HG02938 (cell line): ENCODE data around the gene CCL15.
"Not testable (repeated sequence)": the region's sequence is repeated elsewhere in the genome, so short reads cannot be mapped to it uniquely, and the experiment has no call there.

Experiments
- ATAC-seq: cut with Tn5 transposase; IDR thresholded peaks from one replicate; pipeline ENCODE4 v1.9.1; 2021; ENCODE audit warnings: mild to moderate bottlenecking, moderate library complexity; ENCODE audit not compliant: unreplicated experiment

Gene CCL15, protein sequence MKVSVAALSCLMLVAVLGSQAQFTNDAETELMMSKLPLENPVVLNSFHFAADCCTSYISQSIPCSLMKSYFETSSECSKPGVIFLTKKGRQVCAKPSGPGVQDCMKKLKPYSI

DNA sequence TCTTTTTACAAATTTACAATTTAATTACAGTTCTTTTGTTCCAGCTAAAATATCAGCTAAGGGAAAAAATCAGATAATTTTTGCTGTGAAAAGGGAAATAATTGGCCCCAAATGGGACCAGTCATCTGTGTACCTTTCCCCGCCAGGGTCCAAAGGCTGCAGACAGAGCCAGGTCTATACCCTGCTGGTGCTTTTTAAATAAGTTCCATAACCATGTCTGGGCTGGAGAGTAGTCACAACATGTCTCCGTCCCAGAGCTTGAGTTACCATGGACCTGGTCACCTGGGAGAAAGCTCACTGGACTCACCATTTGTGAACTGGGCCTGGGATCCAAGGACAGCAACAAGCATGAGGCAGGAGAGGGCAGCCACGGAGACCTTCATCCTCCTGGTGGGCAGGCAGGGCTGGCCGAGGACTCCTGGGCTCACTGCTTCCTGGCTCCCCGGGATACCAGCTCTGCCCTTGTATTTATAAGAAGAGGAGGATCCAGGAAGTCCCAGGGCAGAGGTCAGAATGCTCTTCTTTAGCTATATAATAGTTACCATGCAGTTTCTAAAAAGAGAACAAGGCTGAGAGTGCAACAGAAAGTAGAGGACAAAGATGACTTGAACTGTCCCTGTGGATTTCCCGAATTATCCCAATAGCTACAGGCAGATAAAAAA is at the start of gene CCL15:
Gene CCL15, minus strand, starts transcription at position 444 of the 662 bp plus-strand sequence. Its CDS starts 61 bp downstream, at position 383.
- ATAC-seq: no peak

DNA sequence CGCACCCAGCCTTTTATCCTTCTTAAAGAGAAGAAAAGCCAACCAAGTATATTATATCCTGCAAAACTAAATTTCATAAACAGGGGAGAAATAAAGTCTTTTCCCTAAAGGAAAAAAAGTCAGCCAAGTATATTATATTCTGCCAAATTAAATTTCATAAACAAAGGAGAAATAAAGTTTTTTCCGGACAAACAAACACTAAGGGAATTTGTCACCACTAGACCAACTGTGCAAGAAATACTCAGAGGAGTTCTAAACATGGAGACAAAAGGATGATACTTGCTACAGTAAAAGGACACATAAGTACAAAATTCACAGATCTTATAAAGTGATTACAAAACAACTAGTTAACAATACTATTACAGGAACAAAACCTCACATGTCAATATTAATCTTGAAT is 48.3 kb upstream of the CCL15 start:
- ATAC-seq: no peak

DNA sequence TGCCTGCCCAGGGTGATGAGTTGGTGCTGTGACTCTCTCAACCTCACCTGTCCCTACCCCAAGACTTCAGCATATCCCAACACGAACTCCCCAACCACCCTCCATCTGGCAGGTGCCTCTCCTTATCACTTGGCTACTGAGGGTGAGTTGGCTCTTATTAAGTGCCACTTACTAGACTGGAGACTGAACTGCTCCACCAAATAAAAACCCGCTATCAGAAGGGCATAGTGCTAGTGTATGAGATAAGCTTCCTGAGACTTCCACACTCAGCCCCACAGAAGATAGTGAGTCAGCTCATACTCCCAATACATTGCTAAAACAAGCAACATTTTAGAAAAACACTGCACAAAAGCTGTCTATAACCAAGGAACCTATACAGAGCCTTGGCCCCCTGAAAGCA is 46.7 kb upstream of the CCL15 start:
- no peak for ATAC-seq

DNA sequence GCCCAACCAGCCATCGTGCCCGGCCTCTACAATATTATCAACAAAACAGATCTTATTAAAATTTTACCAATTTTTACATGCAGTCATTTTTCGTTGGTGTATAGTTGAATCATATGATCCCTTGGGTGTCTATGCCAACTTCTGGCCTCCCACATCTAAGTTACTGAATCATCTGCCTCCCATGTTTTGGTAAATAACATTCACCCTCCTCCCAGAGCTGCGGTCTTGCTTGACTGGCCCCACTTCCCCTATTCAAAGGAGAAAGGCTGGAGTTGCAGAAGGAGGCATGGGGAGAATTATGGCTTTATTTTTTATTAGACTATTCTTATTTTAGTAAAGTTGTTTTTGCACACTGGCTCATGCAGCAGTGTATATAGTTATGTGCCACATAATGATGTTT is 34.9 kb upstream of the CCL15 start:
- no peak for ATAC-seq

DNA sequence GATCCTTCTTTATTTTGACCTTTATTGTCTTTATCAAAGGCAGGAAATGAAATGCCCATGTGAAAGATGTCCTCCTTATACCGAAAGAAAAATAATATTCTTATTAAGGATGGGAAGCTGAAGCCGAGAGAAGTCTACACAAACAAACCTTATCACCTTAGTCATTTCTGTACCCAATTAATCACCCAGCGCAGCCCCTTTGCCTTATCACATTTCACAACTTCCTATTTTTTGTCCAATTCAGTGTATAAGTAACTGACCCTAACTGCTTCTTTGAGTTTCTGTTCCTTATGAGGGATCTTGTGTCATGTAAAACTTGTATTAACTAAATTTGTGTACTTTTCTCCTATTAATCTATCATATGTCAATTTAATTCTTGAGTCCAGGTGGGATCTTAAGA is 32.8 kb upstream of the CCL15 start:
- no peak for ATAC-seq

DNA sequence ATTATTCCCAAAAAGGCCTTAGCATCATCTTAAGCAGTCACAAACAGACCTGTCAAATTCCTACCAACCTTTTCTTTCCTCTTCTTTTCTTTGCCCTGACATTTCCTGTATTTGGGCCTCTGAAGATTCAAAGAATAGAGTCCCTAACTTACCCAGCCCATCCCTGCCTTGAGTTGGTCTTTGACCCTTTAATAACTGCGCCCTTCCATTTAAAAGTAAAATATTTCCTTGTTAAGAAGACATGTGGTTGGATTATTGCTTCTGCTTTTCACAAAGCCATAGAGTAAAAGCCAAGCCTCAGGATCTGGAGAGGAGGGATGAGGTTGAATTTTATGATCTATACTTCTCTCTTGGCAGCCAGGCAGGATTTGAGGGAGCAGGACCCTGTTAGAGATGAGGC is 29.6 kb upstream of the CCL15 start:
- no peak for ATAC-seq

DNA sequence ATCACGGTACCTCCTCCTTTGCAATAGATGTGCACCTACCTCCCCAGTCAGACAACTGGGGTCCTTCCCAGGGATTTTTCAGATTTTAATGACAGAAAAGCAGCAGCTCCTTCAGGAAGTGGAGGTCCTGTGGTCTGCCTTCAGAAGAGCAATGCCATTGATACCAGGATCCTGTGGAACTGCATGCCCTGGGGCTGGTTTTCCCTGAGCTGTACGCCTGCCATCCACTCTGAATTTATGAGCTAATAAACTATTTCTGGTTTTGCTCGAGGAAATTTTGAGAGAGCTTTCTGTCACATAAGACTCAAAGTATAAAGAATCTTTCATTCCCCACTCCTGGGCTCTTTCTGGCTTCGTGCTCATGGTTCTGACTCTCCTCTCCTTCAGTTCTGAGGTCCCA is 26.4 kb upstream of the CCL15 start:
- no peak for ATAC-seq

DNA sequence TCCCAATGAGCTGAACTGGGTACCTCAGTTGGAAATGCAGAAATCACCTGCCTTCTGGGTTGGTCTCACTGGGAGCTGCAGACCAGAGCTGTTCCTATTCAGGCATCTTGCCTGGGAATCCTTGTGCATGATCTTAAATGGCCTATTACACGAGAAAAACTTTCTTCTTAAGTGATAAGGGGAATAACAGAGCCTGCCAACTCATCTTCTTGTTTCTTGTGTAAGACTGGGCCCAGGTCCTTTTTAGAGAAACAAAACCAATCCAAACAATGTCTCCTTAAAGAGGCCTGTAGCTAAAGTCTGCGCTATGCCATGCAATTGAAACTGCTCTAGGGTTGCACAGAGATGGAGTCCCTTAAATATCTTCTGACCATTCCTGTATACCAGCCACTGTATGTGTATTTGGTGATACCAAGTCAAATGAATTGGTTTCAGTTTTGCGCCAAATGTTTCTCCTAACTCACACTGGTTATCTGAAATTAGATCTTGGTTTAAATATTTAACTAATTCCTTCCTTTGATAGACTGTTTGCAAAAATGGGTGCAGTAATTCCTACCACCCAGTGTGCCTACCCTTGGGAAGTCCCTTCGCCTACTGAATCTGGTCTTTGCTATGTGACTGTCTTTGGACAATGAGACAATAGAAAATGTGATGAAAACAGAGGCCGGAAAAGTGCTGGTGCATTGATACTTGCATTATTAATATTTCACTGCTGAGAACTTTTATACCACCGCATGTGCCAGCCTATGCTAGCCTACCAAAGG is 22.9 kb upstream of the CCL15 start:
- no peak for ATAC-seq

DNA sequence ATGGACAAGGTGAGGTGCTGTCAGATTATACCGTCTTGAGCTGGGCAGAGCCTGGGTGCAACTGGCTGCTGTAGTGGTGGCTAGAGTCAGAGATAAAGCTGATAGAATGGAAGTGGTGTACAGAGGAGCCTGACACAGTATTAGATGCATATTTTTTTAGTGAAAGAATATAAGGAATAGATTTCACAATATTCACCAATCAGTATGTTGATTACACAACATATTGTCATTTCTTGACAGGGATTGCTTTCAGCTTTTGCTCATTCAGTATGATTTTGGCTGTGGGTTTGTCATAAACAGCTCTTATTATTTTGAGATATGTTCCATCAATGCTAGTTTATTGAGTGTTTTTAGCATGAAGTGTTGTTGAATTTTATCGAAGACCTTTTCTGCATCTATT is 18.1 kb upstream of the CCL15 start:
- no peak for ATAC-seq

DNA sequence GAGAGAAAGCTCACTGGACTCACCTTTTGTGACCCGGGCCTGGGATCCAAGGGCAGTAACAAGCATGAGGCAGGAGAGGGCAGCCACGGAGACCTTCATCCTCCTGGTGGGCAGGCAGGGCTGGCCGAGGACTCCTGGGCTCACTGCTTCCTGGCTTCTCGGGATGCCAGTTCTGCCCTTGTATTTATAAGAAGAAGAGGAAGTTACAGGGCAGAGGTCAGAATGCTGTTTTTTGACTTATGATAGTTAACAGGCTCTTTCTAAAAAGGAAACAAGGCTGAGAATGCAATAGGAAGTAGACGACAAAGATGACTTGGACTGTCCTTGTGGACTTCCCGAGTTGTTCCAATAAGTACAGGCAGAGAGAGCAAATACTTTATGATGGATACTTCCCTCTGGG is 16.4 kb upstream of the CCL15 start, which contains the start of gene CCL23:
Gene CCL23, minus strand, starts transcription at position 174 of the 400 bp plus-strand sequence. Its CDS starts 75 bp downstream, at position 99.
- ATAC-seq: no peak

DNA sequence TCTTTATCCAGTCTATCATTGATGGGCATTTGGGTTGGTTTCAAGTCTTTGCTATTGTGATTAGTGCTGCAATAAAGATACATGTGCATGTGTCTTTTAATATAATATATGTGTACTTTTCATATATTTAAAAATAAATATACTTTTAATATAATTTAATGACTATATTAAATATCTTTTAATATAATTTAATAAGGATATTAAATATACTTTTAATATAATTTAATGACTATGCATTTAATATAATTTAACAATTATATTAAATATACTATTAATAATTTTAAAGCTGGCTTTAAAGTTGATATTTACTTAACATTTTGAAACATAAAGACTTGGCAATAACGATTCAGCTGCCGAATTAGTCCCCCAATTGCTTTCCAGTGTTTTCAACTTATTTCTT is 15.2 kb upstream of the CCL15 start:
- no peak for ATAC-seq

DNA sequence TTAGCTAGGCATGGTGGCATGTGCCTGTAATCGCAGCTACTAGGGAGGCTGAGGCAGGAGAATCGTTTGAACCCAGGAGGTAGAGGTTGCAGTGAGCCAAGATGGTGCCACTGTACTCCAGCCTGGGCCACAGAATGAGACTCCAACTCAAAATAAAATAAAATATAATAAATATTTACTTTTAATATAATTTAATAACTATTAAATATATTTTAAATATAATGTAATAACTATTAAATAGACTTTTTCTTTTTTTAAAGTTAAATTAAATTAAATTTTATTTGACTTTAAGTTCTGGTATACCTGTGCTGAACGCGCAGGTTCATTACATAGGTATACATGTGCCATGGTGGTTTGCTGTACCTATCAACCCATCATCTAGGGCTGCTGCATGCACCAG is 14.5 kb upstream of the CCL15 start:
- ATAC-seq: not testable (repeated sequence)

DNA sequence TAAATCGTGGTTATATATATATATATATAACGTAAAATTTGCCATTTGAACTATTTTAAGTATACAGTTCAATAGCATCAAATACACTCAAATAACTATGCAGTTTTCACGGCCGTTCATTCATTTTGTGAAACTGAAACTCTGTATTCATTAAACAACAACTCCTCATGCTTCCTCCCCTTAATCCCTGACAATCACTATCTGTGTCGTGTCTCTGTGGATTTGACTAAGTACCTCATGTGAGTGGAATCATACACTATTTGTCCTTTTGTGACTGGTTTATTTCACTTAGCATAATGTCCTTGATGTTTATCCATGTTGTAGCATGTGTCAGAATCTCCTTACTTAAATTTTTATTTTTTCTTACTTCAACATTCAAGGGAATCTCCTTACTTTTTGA is 13.6 kb upstream of the CCL15 start:
- no peak for ATAC-seq

DNA sequence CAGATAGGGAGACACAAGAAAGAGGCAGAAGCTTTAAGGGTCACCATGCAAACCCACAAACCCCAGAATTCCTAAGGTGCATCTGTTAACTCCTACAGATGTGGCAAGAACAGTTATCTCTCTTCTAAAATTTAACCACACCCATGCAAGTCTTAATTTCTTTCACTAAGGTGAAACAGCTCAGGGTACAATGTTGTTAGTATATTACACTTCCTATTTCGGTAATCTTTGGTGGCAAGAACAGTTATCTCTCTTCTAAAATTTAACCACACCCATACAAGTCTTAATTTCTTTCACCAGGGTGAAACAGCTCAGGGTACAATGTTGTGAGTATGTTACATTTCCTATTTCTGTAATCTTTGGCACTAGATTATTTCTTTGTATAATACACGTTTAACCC is 9.8 kb upstream of the CCL15 start:
- no peak for ATAC-seq

DNA sequence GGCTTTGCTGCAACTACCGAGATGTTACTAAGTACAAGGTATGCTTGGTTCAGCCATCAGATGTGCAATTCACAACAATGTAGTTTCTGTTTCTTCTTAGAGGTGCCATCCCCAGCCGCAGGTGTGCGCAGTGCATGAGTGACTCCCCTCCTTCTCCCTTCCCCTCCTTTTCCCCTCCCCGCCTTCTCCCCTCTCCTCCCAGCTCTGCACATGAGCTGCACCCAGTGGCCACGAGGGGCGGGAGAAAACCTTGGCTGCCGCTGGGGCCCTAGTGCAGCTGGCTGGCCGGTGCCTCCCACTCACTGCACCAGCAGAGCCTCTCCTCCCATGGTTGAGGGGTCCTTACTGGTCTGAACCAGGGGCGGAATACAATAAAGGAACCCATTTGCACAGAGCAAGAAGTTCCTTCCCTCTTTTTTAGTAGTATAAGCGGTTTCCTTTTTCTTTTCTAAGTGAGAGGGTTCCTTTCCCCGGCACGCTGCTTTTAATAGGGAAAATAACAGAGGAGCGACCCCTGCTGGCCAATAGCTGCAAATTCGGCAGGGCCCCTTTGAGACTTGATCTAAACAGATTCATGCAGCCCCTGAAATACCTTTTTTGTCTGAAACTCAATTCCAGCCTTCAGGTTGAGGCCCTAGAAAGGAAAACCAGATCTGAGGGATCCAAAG is 7.8 kb upstream of the CCL15 start:
- no peak for ATAC-seq

DNA sequence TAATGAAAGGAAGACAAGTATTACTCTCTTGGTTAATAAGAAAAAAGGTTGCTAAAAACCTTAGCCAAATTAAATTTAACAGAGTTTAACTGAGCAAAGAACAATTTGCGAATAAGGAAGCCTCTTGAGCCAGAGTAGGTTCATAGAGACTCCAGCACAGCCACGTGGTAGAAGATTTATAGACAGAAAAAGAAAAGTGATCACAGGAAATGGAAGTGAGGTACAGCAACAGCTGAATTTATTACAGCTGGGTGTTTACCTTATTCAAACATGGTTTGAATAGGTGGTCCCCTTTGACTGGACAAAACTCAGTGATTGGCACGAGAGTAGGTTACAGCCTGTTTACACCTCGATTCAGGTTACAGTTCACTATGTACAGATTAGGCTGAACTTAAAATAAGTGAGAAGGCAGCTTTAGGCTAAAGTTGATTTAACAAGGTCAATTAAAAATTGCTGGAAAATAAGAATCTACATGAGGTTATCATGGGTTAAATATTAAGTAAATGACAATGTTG is 3.3 kb upstream of the CCL15 start:
- no peak for ATAC-seq

DNA sequence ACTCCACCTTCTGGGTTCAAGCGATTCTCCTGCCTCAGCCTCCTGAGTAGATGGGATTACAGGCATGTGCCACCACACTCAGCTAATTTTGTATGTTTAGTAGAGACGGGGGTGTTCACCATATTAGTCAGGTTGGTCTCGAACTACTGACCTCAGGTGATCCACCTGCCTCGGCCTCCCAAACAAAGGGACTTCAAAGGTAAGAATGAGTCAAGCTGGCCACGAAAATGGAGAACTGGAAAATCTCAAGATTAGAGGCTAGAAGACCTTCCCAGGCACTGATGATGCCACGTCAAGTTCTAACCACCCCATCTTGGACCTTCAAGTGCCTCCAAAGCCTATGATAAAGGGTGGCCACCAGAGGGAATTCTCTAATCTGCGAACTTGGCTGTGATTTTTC is 1.3 kb upstream of the CCL15 start:
- ATAC-seq: no peak

DNA sequence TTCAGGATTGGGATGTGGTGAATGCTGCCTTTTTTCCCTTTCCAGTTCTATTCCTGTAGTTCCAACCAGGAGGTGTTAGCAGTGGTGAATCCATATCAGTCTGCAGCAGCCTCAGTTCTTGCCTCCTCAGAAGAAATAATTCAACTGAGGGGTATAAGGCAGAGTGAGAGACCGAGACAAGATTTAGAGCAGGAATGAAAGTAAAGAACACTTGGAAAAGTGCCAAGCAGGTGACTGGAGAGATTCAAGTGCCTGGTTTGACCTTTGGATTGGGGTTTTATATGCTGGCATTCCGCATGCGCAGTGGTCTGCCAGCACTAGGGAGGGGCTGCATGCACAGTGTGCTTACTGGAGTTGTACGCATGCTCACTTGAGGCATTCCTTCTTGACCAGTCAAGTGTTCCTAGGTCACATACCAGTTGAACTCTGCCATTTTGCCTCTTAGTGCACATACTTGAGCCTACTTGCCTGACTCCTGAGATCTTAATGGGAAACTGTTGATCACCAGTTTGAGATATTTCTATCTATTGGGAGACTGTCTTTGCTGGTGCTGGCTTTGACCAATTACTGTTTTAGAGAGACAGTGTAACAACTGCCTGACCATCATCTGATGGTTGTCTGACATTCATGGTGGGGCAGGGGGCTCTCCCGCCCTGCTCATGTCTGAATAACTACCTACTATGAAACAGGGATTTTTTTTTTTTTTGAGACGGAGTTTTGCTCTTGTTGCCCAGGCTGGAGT is 680 bp upstream of the CCL15 start:
- ATAC-seq: no peak

DNA sequence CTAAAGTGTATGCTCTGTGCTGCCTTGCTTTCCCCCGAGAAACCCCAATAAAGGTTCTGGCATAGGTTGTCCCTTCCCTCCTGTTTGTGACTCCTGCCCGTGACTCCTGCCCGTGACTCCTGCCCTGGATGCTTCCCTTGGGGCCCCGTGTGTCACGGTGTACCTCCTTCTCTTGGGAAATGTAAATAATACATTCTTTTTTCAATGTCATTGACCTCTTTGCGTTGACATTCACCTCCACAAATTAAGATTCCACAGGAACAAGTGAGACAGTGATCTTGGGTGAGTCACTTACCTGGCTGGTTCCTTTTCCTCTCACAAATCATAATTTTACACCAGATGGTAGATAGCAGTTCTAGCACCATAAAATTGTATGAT is 632 bp downstream of the CCL15 start:
- no peak for ATAC-seq

DNA sequence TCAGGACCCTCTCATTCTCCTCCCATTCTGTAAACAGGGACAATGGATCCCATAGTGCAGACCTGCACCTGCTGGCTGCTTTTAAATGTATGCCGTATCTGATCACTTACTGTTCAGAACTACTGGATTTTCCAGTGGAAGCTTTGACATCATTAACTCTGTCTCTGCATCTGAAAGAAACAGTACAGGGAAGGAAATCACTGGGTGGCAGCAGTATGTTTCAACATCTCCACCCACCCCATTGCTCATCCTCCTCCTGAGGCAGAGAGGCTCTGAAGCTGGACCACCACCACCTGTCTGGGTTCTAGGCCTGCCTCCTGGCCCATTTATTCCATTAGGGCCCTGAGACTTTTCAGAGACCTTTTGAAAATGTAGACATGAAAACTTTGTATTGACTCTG is 2.6 kb downstream of the CCL15 start:
- no peak for ATAC-seq

DNA sequence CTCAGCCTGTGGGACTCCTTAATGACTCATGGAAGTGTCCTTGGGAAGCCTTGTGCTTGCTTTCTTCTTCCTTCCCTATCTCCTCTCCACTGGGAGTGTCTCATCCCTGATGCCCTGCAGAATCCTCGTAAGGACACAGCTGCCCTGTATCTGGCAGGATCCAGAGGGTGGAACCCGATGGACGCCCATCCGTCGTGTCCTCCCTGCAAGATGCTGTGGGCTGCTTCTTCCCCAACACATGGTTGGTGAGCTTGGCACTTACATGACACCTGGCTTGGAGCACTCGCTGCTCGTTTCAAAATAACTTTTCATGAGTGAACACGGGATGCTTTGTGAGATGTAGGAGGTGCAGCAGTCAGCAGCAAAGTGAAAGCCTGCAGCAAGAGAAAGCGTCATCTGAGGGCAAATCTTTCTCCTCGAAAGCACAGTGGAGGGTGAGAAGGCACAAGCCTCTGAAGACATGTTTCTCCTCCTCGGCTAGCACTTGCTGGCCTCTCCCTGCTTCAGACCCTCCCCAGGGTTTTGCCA is 3.3 kb downstream of the CCL15 start:
- ATAC-seq: no peak
